GM21528 (cell line): ENCODE results near the gene UNC80.

Experiments
- ATAC-seq: cut with Tn5 transposase; IDR thresholded peaks from one replicate; pipeline ENCODE4 v1.9.1; 2021; ENCODE audit warnings: mild to moderate bottlenecking, moderate library complexity; ENCODE audit not compliant: unreplicated experiment, low FRiP score

UNC80 gene

GRCh38 chr2:210004881-210005280 is 233.2 kb downstream of the UNC80 start:
- no peak for ATAC-seq

GRCh38 chr2:210007895-210008294 is 236.3 kb downstream of the UNC80 start:
- ATAC-seq, result no peak

GRCh38 chr2:210009126-210009525 is 237.5 kb downstream of the UNC80 start:
- no peak for ATAC-seq

GRCh38 chr2:210009896-210010295 is 238.3 kb downstream of the UNC80 start:
- ATAC-seq, result no peak

- ATAC-seq, result no peak
These were observed 248.5 kb downstream of the UNC80 start for GRCh38 chr2:210020138-210020537.

- ATAC-seq, result no peak
These were observed 251.2 kb downstream of the UNC80 start for GRCh38 chr2:210022824-210023223.

GRCh38 chr2:210027608-210028007 is 256.0 kb downstream of the UNC80 start:
- ATAC-seq, result no peak

GRCh38 chr2:210028178-210028577 is 256.5 kb downstream of the UNC80 start:
- ATAC-seq, result no peak

- ATAC-seq, result no peak
These were observed 262.6 kb downstream of the UNC80 start for GRCh38 chr2:210034087-210034683.

GRCh38 chr2:210035679-210036078 is 264.0 kb downstream of the UNC80 start:
- ATAC-seq, result no peak

GRCh38 chr2:210038078-210038477 is 266.4 kb downstream of the UNC80 start:
- no peak for ATAC-seq

- ATAC-seq, result no peak
These were observed 275.3 kb downstream of the UNC80 start for GRCh38 chr2:210046851-210047500.
